GM19240 (cell line): ENCODE data around the gene MYLK.

Source experiments
- DNase-seq: peaks from one replicate; pipeline ENCODE4 v3.0.0; 2011; ENCODE audit warnings: low spot score; ENCODE audit not compliant: insufficient read length

MYLK gene

GRCh38 chr3:123651449-123652341, 232.4 kb downstream of the MYLK start:
- DNase-seq = no peak

DNA sequence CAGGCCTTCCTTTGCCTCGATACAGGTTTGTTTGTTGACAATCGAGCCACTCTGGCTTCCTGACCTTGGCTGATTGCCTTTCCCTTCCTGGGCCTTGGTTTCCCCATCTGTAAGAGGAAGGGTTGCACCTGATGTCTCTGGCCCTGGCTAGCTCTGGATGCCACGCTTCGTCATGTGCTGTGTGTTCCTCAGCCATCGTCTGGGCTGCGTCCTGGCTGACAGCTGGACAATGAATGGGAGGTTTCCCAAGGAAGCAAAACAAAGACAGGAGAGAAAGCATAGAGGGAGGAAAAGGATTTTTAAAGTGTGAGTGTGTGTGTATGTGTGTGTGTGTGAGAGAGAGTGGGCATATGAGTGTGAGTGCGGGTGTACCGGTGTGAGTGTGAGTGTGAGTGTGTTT, 234.0 kb downstream of the MYLK start:
- DNase-seq = no peak

DNA sequence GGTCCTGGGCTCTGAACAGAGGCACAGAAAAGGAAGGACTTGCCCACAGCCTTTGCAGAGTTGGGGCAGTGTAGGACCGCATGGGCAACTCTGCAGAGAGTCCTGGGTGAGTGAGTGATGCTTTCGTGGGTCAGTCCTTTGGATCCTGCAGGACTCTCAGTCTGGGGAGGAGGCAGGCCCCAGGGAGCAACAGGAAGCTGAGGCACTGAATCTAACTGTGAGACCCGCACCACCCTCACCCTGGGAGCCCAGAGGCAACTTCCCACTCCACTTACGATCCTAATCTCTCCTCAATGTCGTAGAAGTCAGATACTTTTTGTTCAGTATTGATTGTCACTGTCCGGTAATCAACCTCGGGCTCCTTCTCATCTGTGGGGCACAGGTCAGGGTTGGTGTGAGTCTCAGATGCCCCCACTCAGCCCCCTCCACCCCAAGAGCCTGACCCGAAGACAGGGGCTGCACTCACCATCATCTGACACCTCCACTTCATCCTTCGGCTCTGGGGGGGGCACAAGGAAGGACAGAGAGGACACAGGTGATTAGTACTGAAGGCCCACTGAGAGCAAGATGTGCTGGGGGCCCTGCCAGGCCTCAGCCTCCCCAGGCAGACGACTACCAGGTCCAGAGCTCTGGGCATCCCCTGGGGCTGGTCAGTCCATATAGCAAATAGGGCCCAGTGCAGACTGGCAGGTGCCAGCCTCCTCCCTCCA, 235.3 kb downstream of the MYLK start:
- no peak for DNase-seq

DNA sequence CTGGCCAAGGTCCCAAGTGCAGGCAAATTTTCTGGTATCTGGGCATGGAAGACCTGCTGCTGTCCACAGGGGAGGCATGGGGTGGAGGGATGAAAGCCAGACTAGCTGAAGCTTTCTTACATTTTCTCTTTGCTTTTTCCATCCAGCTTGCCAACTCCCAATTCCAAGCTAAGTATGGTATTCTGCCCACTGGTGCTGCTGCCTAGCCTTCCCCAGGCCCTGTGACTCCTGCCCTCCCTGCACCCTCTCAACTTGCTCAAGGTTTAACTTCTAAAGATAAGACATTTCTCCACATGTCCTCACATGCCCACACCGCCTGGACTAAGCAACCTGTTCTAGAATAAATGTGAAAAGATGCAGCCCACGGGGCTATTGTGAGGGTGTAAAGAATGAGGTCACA, 239.8 kb downstream of the MYLK start:
- no peak for DNase-seq

GRCh38 chr3:123642957-123643330, 241.2 kb downstream of the MYLK start:
- DNase-seq = no peak

GRCh38 chr3:123642182-123642956, 241.8 kb downstream of the MYLK start:
- DNase-seq = peak; percentile 79

GRCh38 chr3:123641505-123641904, 242.6 kb downstream of the MYLK start:
- no peak for DNase-seq

DNA sequence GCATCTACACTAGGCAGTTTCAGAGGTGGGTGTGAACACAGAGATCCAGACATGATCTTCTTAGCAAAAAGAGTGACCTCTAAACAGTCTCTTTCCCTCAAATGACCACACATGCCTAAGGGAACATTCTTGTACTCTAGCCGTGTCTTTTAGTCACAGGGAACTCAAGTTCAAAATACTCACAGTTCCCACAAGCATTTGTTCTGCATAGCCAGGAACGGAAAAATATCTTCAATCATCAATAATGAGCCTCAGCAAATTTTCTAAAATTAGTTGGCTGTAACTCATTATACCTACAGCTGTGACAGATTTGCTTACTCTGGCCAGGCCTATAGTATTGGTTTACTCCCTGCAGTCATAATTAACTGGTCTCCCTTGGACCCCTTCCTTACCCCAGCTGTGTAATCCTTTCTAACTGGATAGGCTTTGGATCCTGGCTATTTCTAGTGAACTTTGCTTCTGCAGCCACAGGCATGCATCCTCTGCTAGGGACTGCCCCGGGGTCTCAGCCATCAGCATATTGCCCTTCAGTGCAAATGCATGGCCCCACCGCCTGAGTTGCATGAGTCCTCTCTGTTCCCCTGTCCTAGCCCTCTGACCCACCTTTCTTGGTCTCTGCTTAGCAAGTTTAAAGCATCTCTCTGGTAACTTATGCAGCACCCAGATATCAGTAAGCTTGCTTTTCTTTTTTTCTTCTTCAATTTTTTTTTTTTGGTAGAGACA, 243.2 kb downstream of the MYLK start:
- DNase-seq = no peak

DNA sequence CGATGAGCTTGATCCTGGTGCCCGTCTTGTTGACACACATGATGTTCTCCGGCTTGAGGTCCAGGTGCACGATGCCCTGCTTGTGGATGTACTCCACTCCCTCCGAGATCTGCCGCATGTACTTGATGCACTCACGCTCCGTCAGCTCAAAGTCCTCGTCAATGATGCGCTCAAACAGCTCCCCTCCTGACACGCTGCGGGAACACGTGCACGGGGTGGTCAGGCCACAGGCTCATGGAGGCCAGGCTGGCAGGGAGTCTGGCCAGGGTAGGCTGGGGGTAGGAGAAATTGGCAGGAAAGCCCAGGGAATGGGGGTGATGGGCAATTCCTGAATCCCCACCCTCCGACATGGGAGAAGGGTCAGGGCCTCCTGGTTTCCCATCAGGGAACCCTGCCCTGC, 243.8 kb downstream of the MYLK start:
- DNase-seq = no peak

DNA sequence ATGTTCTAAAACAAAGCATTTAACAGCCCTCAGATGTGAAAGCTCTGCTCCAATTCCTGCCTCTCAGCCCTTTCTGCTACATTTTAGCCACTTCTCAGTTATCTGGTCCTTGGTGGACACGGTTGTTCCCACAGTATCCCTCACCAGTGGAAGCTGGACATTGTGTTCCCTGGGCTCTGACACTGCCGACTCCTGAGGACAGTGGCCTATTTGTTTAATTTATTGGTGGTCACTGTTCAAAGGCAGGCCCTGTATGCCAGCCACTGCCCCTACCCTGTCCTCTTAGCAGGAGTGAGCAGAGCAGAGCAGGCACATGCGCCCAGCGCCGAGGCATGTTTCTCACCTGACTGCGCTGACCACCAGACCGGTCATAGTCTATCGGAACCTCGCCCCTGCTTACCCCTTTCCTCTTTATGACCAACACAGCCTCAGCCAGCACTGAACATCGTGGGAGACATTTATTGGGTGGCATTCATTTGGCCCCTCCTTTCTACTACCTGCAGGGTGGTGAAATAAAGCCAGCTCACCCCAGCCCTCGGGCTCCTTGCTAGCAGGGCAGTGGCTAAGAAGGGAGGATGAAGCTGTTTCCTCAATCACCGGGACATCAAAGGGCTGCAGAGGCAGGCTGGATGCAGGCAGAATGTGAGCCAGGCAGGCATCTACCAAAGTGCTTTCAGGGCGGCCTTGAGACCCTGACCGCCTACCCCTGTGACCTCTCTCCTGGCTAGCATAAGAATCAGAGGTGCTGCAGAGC, 245.0 kb downstream of the MYLK start:
- no peak for DNase-seq

DNA sequence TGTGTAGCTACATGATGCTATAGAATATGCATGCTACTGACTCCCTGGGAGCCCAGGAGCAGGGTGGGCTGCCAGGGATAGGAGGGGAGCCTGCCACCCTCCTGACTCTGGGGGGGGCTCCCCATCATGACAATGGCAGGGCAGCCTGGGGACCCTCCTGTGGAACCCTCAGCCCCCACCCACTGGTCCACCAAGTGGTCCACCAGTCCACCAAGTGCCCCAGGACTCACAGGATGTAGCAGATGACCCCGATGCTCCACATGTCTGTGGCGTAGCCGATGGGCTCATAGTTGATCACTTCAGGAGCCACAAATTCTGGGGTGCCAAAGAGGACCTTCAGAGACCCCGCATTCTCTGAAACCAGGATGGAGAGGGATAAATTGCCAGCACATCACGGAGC, 246.3 kb downstream of the MYLK start:
- no peak for DNase-seq

DNA sequence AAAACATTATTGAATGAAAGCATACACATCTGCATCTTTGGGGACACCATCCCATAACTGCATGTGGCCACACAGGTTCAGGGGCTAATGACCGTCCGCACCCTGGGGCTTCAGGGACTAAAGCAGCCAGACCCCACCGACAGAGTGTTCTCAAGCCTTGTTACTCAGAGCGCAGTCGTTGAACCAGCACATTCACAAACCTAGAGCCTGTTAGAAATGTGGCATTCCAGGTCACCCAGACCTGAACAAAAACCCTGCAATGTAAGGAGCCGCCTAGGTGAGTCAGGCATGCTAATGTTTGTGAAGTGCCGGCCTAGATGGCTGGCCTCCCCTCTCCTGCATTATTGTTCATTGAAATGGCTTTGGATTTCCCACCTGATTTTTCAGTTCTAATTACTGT, 247.0 kb downstream of the MYLK start:
- DNase-seq = no peak

DNA sequence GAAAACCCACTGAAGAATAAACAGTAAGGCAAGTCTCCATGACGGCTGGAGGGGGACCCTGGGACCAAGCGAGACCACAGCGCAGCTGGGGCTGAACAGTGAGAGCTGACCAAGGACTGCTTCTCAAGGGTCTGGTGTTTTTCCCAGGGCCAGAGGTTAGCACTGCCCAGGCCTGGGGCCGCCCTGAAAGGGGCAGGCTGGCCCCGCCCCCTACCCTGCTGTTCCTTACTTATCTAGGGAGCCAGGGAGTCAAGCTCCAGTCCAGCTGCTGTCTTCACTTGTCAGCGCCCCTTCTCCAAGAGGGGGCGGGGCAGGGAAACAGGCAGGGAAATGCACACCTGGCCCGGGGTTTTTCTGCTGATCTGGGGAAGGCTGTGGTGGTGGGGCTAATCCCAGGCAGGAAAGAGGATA, 247.7 kb downstream of the MYLK start:
- DNase-seq = no peak

GRCh38 chr3:123635717-123636116, 248.4 kb downstream of the MYLK start:
- DNase-seq = no peak

- DNase-seq = no peak
These were observed 248.9 kb downstream of the MYLK start for GRCh38 chr3:123635217-123635616.

GRCh38 chr3:123634149-123635051, 249.7 kb downstream of the MYLK start:
- DNase-seq = no peak

DNA sequence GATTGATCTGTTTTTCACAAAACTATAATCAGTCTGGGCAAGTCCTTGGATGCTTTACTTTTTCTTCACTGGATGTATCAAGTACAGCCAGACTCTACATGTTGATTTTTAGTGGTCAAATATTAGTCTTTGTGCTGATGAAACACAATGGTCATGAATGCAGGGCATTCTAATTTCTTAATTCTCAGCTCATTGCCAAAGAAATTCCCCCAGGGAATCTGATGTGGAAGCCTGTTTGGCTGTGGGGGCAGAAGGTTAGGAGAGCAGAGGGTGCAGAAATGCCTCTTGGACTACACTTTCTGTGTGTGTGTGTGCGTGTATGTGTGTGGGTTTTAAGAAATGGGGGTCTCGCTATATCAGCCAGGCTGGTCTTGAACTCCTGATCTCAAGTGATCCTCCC, 250.6 kb downstream of the MYLK start:
- DNase-seq = no peak

GRCh38 chr3:123632161-123632655, 251.9 kb downstream of the MYLK start:
- DNase-seq = no peak

GRCh38 chr3:123629747-123630047, 254.4 kb downstream of the MYLK start:
- DNase-seq = no peak
